Peyer's patch (tissue), 4 donors: ENCODE measurements around the gene PDLIM7.

Source experiments
- POLR2A ChIP-seq, 2 donors: fragments of 450-650 bp; IDR thresholded peaks; one replicate each; pipeline ENCODE4 v1.5.1; 2017; ENCODE audit warnings: antibody characterized with exemption in 2 of 2, mild to moderate bottlenecking in 2 of 2, moderate library complexity in 2 of 2
- TF ChIP-seq, protein P1 (sequence below), 6 experiments: fragments of 450-650 bp in 4 of 6; fragments of 200-600 bp in 2 of 6; sonication (generic) in 1 of 6; IDR thresholded peaks; one replicate each; pipeline ENCODE4 v1.5.1; 2017 to 2019; ENCODE audit warnings: antibody characterized with exemption in 6 of 6, mild to moderate bottlenecking in 3 of 6, moderate library complexity in 1 of 6

DNA sequence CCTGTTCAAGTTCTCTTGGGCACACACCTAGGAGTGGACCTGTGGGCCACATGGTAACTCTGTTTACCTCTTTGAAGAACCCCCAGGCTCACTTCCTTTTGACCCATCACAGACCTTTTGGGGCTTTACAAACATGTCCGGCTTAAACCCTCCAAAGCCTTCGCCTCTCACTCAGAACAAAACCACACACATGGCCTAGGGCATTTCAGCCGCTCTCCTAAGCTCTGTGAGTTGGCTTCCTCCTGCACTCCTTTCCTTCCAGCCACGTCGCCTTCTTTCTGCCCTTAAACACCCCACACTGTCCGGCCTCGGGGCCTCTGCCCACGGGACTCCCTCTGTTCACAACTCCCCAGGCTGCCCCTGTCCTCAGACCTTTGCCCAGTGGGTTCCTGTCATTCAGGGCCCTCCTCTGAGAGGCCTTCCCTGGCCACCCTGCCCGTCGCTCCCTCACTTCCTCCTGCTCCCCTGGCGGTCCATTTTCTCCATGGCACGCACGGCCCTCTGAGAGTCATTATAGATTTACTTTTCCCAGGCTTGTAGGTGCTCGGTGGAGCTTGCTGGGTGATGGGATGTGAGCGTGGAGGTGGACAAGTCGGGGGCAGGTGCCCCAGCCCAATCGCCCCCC is 10.3 kb upstream of the PDLIM7 start:
- TF ChIP-seq, protein P1, sequence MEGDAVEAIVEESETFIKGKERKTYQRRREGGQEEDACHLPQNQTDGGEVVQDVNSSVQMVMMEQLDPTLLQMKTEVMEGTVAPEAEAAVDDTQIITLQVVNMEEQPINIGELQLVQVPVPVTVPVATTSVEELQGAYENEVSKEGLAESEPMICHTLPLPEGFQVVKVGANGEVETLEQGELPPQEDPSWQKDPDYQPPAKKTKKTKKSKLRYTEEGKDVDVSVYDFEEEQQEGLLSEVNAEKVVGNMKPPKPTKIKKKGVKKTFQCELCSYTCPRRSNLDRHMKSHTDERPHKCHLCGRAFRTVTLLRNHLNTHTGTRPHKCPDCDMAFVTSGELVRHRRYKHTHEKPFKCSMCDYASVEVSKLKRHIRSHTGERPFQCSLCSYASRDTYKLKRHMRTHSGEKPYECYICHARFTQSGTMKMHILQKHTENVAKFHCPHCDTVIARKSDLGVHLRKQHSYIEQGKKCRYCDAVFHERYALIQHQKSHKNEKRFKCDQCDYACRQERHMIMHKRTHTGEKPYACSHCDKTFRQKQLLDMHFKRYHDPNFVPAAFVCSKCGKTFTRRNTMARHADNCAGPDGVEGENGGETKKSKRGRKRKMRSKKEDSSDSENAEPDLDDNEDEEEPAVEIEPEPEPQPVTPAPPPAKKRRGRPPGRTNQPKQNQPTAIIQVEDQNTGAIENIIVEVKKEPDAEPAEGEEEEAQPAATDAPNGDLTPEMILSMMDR (IDR thresholded peaks at IDR 0.05), result no peak
- no peak for TF ChIP-seq POLR2A (IDR thresholded peaks at IDR 0.05)
